Activated T-helper 1 cell treated with anti-CD3 and anti-CD28 coated beads, Interleukin-2, amount 50 U/mL, for 16 hours (primary cell): ENCODE measurements around the gene CELF4.

Experiments
- DNase-seq, 2 donors: peaks; one replicate each; pipeline ENCODE4 v3.0.0-alpha.2; 2020; ENCODE audit warnings: low read depth in 1 of 2, low spot score in 1 of 2

CELF4 gene

GRCh38 chr18:37395138-37395537 lies 170.5 kb downstream of the CELF4 start:
- DNase-seq: no peak

DNA sequence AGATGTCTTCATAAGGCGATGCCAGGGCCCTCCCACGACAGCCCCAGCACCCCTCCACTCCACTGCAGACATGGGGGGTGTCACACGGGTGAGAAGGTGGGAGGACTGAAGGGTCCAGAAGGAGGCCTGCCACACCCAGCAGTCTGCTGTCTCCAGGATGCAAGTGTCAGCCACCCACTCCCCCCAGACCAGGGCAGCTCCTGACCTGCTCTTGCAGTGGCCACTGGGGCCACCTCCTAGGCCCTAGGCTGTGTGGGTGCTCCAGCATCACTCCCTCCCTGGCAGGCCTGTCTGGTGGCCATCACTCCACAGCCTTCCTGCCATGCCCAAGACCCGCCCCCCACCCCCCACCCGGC lies 171.0 kb downstream of the CELF4 start:
- DNase-seq: no peak

GRCh38 chr18:37393945-37394609 lies 171.5 kb downstream of the CELF4 start:
- no peak for DNase-seq

- DNase-seq: no peak
These were observed 172.3 kb downstream of the CELF4 start for GRCh38 chr18:37393221-37393827.

- no peak for DNase-seq
These were observed 172.9 kb downstream of the CELF4 start for GRCh38 chr18:37392648-37393047.

GRCh38 chr18:37391698-37392548 lies 173.7 kb downstream of the CELF4 start:
- DNase-seq: no peak

GRCh38 chr18:37391156-37391555 lies 174.4 kb downstream of the CELF4 start:
- DNase-seq: no peak

DNA sequence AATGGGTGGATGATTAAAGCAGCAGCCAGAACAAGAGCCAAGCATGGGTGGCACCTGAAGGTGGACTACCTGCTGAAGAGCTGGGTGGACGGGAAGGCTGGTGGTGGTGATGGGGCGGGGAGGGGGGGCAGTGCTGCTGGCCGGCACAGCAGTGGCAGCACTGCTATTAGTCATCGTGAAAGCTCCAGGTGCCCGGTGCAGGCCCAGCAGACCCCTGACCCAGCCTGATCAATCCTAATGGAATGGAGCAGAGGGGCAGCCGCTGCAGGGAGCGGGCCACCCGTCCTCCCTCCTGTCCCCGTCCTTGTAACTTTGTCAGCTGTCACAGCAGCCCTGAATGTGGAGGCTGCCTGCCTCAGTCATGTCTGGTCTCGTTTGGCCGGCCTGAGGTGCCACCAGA lies 174.9 kb downstream of the CELF4 start:
- DNase-seq: no peak

DNA sequence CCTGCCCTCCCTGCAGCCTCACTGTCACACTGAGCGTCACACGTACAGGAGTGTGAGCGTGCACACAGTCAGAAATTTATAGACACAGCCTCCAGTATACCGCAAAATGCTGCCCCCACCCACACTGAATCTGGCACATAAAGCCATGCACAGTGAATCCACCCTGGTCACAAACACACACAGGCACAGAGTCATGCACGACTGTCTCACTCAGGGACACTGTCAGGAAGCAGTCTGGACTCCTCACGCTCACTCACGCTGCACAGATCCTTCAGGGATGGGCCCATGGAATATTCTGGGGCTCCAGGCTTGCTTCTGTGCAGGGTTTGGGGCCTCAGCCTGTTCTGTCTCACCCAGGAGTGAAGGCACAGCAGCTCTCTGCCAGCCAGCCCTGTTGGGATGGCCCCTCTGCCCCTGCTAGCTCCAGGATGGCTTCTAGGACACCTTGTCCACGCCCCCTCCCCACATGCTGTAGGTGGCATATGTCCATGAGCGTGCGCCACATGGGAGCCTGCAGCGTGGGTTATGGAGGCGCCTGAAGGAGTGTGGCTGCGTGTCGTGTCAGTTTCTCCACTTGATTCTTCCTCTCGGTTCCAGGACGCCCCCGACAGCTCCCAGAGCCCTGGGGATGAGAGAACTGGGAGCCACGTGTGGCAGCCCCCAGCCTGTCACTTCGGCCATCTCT lies 175.8 kb downstream of the CELF4 start:
- DNase-seq: no peak

DNA sequence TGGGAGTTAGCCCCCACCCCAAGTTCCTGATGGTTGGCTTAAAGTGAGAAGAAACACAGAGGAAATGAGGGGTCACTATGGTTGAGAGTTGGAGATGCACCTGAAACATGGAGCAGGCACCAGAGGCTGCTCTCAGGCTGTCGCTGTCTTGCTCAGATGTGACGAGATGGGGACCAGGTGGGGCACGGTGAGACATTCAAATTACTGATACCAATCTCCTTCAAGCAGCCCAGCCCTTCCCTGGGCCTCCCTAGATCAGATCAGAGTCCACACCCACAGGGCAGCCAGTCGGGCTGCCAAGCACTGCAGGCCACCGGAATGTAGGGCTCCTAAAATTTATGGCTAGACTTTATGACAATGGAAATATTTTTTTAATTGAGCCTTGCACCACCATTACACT lies 176.6 kb downstream of the CELF4 start:
- DNase-seq: no peak

DNA sequence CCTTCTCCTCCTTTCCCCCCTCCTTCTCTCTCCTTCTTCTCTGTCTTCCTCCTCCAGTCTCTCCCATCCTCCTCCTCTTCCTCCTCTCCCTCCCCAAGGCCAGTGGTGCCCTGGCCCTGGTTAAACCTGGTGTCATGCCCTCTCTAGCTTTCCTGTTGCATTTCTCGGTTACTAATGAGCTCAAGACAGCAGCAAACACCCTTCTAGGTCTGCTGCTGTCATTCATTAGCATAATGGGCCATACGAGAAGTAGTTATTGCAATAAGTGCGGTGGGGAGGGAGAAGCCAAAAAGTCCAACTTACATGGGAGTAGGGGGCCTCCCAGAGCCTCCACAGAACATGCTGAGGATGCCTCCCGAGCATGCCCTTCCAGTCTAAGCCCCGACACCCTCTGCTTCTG lies 177.2 kb downstream of the CELF4 start:
- DNase-seq: no peak

DNA sequence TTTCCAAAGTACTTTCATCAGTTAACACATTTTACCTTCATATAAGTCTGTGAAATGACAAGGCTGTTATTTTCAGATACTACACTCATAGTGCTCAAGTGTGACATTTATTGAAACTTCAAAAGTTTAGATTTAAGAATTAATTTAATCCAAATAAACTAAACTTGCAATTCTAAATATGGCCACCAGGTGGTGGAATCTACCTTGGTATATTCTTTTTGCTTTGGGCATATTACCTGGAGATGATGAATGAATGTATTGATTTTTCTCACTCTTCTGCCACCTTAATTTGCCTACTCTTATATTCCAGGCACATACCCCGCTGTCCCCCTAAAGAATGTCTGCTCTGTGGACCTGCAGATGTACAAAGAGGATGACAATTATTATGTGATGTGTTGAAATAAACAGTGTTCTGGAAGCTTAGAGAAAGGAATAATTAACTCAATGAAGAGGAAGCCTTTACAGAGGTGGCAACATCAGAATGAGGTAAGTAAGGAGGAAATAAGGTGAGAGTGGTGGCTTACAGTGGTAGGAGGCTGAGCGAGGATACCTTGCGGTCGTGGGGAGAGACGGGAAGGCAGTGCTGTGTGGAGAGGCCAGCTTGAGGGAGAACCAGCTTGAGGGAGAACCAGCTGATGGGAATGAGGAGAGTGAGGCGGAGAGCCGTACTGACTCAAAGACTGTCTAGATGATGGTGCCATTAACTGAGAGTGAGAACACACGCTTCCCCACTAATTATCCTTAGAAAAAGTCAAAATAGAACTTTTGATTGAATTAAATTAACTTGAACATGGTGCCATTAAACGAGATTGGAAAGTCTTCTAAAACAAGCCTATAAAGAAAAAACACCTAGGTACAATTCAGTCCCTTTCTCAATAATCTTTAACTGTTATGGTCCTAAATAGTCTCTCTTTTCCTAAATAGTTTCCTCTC lies 179.5 kb downstream of the CELF4 start:
- DNase-seq: no peak

GRCh38 chr18:37383846-37384595 lies 181.6 kb downstream of the CELF4 start:
- no peak for DNase-seq

GRCh38 chr18:37383036-37383785 lies 182.4 kb downstream of the CELF4 start:
- no peak for DNase-seq

- no peak for DNase-seq
These were observed 184.0 kb downstream of the CELF4 start for GRCh38 chr18:37381554-37381953.

DNA sequence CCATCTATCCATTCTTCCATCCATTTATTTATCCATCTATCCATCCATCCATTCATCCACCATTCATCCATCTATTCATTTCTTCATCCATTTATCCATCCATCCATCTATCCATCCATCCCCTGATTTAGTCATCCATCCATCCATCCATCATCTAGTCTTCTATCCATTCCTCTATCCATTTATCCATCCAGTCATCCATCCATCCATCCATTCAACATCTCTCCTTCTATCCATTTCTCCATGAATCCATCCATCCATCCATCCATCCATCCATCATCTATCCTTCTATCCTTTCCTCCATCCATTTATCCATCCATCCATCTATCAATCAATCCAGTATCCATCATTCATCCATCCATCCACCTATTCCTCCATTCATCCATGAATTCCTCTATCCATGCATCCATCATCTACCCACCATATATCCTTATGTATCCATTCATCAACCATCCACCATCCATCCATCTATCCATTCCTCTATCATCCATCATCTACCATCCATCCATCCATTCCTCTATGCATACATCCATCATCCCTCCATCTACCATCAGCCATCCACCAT lies 185.0 kb downstream of the CELF4 start:
- DNase-seq: no peak

GRCh38 chr18:37378336-37379010 lies 187.1 kb downstream of the CELF4 start:
- DNase-seq: no peak

DNA sequence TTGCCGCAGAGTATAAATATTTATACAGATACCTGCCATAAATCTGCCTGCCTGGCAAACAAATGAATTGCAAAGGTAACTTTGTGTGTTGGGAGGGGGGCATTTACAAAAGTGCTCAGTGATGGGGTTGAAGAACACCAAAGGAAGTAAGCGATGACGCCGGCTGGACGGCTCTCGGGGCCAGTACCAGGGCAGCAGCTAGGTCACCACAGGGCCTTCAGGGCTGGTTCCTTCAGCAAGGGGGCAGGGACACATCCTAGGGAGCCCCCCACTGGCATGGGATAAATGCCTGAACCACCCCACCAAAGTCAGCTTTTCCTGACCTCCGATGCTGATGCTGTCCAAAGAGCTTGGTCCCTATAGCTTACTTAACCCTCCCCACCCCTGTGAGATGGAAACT lies 190.4 kb downstream of the CELF4 start:
- DNase-seq: no peak
